CD4-positive, alpha-beta T cell treated with Interleukin-6 for 4 hours (primary cell): ENCODE measurements around the gene CAMKK2.
A peak's percentile ranks its signal among the peaks of the same experiment; 100 is the strongest.
"Not testable (repeated sequence)": the region's sequence is repeated elsewhere in the genome, so short reads cannot be mapped to it uniquely, and the experiment has no call there.

ENCODE experiments used
- DNase-seq: peaks from one replicate; pipeline ENCODE4 v3.0.0-alpha.2; 2020; ENCODE audit warnings: mixed read lengths

Gene CAMKK2

GRCh38 chr12:121297435-121297991 lies 1.0 kb upstream of the CAMKK2 start:
- DNase-seq = peak; percentile 24

- DNase-seq = peak; percentile 13
These were observed 527 bp downstream of the CAMKK2 start for GRCh38 chr12:121295746-121296617.

- peak; percentile 11 for DNase-seq
These were observed 1.3 kb downstream of the CAMKK2 start for GRCh38 chr12:121295116-121295745.

DNA sequence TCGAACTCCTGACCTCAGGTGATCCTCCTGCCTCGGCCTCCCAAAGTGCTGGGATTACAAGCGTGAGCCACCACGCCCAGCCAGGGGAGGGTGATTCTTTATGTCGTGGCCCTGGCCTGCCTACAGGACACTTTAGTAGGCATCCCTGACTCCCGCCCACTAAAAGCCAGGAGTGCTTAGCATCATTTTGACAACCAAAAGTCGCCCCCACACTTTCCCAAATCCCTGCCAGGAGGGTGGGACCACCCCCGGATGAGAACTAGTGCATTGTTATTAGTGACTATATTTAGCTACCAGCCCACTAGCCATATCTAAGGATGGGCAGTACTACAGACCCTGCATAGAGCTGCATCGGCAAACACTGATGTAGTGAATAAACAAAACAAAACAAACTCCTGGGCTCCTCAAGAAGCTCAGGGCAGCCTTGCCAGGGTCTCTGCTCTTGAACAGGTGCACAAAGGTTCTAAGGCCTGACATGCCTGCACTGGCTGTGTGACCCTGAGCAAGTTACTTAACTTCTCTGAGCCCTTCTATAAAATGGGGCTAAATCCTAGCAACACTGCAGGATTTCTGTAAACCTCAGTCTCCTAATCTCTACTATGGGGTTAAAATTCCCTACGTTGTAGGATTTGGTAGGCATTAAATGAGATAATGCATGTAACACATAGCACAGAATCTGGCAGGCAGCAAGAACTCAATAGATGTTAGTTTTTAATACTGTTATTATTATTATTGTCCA lies 2.2 kb downstream of the CAMKK2 start:
- DNase-seq = no peak

- no peak for DNase-seq
These were observed 2.9 kb downstream of the CAMKK2 start for GRCh38 chr12:121293603-121294002.

DNA sequence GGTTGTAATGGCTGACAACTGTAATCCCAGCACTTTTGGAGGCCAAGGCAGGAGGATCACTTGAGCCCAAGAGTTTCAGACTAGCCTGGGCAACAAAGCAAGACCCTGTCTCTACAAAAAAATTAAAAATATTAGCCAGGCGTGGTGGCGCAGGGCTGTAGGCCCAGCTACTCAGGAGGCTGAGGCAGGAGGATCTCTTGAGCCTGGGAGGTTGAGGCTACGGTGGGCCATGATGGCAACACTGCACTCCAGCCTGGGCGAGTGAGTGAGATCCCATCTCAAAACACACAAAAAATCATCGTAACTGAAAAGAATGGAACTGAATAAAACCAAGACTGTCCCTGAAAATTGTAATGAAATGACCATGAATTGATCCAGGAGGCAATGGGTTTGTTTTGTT lies 6.1 kb downstream of the CAMKK2 start:
- DNase-seq = no peak

GRCh38 chr12:121289962-121290361 lies 6.5 kb downstream of the CAMKK2 start:
- no peak for DNase-seq

- no peak for DNase-seq
These were observed 7.5 kb downstream of the CAMKK2 start for GRCh38 chr12:121288986-121289385.

- no peak for DNase-seq
These were observed 8.2 kb downstream of the CAMKK2 start for GRCh38 chr12:121288158-121288845.

GRCh38 chr12:121287267-121287954 lies 9.1 kb downstream of the CAMKK2 start:
- no peak for DNase-seq

DNA sequence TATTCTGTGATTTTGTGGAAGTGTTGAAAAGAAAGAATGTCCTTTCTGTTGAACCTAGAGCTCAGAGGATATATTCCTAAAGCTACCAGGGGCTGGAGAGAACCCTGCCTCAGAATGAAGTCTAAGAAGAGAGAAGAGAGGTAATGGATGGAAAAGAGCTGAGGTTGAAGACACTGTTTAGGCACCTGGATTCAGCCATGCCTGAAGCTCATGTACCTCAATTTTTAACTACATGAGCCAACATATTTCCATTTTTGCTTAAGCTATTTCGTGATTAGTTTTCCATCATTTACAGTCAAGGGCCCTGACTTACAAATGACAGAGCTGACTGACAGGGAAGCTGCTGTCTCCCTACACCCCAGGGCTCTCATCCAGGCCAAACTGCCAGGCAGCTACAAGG lies 10.7 kb downstream of the CAMKK2 start:
- no peak for DNase-seq

DNA sequence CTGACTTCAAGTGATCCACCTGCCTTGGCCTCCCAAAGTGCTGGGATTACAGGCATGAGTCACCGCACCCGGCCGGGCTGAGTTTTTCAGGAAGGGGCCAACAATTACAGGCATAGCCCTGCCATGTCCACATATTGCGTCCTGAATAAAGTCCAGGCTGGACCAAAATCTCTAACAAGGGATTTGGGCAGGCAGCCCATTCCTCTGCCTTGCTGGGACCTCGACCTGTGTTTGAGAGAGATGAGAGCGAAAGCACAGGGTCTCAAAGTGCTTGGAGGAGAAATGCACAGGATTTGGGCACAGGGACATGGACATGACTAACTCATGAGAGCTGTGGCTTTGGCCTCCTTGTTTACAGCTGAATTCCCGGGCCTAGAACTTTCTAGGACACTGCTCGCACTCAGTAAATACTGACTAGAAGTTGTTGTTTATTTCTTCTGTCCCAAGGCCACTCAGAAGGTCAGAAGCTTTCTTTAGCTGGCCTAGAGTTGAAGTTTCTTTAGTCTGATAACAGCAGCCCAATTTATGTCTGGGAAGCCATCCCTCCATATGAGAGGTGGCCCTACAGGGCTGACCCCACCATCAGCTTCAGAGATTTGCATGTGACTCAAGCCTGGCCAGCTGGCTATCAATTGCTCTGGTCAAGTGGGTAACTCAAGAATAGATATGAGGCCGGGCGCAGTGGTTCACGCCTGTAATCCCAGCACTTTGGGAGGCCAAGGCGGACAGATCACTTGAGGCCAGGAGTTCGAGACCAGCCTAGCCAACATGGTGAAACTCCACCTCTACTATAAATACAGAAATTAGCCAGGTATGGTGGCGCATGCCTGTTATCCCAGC lies 11.7 kb downstream of the CAMKK2 start:
- no peak for DNase-seq

DNA sequence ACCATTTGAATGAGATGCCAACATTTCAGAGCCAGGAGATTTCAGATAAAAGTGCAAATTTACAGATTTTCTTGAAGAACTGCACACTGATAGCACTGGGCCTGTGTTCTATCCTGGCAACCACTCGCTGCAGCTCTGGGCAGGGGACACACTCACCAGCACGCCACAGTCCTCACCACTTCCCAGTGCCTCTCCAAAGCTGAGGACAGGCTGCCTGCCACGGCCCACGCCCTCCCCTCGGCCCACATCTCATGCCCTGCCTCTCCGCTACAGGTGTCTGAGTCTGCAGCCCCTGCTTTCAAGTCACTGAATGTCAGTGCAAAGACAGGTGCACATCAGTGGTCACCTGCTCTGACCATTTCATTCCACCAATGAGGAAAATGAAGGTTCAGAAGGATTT lies 12.7 kb downstream of the CAMKK2 start:
- no peak for DNase-seq

GRCh38 chr12:121283388-121283787 lies 13.1 kb downstream of the CAMKK2 start:
- DNase-seq = no peak

DNA sequence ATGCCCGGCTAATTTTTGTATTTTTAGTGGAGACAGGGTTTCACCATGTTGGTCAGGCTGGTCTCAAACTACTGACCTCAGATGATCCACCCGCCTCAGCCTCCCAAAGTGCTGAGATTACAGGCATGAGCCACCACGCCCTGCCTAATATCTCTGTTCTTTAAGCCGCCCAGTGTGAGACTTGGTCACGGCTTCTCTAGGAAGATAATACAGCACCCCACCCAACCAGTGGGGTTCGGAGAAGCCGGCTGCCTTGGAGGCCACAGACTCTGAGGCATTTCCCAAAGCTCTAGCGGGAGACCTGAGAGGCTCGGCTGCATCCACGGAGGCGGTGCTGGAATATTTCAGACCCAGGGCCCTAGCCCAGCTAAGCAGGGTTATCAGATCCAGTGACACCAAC lies 13.6 kb downstream of the CAMKK2 start:
- not testable (repeated sequence) for DNase-seq

- DNase-seq = no peak
These were observed 14.3 kb downstream of the CAMKK2 start for GRCh38 chr12:121282072-121282742.

DNA sequence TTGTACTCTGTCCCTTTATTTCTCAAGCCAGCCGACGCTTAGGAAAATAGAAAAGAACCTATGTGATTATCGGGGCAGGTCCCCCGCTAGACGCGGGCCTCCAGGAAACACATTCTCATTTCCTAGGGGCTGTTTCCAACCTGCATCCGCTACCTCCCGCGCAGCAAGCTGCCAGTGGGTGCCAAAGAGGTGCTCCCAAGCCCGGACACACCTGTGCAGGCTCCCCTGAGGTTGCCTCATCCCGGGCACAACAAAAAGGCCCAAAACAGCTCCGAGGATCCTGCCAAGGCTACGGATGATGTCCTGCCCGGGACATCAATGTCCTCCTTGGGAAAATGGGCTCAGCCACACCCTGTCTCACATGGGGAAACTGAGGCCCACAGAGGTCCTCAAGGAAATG lies 15.4 kb downstream of the CAMKK2 start:
- DNase-seq = not testable (repeated sequence)

GRCh38 chr12:121280531-121280930 lies 16.0 kb downstream of the CAMKK2 start:
- DNase-seq = not testable (repeated sequence)

DNA sequence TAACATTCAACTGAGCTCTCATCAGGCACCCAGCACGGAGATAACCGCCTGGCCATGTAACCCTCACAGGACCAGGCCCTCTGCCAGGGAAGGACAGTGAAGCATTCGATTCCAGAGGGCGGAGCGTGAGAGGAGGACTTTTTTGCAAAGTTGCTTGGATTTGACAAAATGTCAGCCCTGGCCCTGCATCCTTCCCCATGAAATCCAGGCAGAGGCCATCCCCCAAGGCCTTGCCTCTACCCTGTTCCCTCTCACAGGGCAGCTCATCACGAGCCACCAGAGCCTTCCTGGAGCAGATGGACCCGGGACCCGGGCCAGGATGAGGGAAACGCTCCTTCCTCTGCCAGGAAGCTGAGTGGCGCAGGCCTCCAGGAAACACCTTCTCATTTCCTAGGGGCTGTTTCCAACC lies 17.0 kb downstream of the CAMKK2 start:
- no peak for DNase-seq

GRCh38 chr12:121279071-121279375 lies 17.5 kb downstream of the CAMKK2 start:
- no peak for DNase-seq
